ENCODE measurements around the gene LEMD1.

LEMD1 gene

DNA sequence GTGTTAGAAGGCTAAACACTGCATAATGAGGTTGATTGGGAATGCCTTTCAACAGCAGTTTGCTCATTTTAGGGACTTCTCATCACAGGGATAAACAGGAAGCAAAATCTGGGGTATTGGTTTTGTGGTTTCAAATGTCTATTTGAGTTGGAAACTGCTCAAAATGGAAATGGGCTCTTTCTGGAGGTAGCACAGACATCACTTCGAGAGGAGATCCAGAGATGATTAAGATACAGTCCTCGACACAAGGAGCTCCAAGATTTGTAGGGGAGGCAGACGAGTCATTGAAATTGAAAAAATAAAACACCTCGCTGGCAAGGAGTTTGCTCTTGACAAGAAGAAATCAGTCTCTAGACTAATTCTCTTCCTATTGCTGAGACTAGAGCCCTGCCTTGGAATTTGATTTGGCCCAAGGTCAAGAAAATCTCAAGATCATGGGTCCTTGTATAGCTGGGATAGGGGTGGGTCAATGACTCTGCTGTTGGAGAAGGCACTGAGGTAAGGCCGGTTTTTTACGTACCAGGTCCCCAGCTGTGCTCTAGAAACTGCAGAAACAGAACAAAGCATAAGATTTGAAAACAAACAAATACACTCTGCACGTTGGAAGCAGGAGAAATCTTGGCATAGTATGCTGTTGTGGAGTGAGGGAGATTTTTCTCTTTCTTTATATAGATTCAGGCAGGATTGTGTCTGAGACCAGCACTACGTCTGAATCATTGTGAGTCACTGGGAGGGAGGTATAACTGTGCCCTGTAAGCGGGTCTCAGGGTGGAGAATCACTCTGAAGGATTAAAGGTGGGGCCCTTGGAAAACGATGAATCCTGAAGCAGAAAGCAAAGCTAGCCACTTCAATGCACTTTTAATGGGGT is 47.4 kb downstream of the LEMD1 start:
- DNase-seq (ENCODE audit: low read depth in 1 of 2, low spot score in 1 of 2), result no peak
- Histone ChIP-seq H3K27me3 (ENCODE audit: insufficient read depth, poor library complexity, severe bottlenecking) (peaks cover 17% of the 10 kb centered on the region), H3K27ac (replicated peaks) (no peak overlapping the region), H3K4me3 (replicated peaks; ENCODE audit: insufficient read depth, low read length) (no peak overlapping the region)
- no peak for TF ChIP-seq POLR2AphosphoS5 (IDR thresholded peaks at IDR 0.05; ENCODE audit: low read depth)
- TF ChIP-seq, protein P1, sequence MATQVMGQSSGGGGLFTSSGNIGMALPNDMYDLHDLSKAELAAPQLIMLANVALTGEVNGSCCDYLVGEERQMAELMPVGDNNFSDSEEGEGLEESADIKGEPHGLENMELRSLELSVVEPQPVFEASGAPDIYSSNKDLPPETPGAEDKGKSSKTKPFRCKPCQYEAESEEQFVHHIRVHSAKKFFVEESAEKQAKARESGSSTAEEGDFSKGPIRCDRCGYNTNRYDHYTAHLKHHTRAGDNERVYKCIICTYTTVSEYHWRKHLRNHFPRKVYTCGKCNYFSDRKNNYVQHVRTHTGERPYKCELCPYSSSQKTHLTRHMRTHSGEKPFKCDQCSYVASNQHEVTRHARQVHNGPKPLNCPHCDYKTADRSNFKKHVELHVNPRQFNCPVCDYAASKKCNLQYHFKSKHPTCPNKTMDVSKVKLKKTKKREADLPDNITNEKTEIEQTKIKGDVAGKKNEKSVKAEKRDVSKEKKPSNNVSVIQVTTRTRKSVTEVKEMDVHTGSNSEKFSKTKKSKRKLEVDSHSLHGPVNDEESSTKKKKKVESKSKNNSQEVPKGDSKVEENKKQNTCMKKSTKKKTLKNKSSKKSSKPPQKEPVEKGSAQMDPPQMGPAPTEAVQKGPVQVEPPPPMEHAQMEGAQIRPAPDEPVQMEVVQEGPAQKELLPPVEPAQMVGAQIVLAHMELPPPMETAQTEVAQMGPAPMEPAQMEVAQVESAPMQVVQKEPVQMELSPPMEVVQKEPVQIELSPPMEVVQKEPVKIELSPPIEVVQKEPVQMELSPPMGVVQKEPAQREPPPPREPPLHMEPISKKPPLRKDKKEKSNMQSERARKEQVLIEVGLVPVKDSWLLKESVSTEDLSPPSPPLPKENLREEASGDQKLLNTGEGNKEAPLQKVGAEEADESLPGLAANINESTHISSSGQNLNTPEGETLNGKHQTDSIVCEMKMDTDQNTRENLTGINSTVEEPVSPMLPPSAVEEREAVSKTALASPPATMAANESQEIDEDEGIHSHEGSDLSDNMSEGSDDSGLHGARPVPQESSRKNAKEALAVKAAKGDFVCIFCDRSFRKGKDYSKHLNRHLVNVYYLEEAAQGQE (IDR thresholded peaks at IDR 0.05; ENCODE audit: insufficient replicate concordance, low read depth), result no peak
- TF ChIP-seq GABPA (IDR thresholded peaks at IDR 0.05; ENCODE audit: low read depth), result no peak
- TF ChIP-seq, protein P2, sequence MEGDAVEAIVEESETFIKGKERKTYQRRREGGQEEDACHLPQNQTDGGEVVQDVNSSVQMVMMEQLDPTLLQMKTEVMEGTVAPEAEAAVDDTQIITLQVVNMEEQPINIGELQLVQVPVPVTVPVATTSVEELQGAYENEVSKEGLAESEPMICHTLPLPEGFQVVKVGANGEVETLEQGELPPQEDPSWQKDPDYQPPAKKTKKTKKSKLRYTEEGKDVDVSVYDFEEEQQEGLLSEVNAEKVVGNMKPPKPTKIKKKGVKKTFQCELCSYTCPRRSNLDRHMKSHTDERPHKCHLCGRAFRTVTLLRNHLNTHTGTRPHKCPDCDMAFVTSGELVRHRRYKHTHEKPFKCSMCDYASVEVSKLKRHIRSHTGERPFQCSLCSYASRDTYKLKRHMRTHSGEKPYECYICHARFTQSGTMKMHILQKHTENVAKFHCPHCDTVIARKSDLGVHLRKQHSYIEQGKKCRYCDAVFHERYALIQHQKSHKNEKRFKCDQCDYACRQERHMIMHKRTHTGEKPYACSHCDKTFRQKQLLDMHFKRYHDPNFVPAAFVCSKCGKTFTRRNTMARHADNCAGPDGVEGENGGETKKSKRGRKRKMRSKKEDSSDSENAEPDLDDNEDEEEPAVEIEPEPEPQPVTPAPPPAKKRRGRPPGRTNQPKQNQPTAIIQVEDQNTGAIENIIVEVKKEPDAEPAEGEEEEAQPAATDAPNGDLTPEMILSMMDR (IDR thresholded peaks at IDR 0.05; ENCODE audit: insufficient read depth, low read length), result no peak
- no peak for TF ChIP-seq SPI1 (IDR thresholded peaks at IDR 0.05; ENCODE audit: borderline replicate concordance, low read depth)

DNA sequence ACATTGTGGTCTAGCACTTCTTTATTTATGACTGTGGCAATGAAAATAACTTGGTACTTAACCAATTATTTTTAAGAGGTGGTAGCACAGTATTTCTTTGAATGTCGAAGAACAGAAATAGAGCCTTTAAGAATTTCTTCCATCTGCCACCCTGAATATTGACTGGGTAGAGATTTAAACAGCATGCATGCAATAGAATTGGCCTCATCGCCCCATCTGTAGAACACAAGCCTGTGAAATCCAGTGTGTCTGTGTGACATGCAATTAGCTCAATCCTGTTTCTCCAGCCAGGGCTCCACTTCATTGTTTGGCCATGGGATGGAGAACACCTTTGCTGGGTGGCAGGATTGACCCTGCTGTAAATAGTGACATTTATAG is 48.1 kb downstream of the LEMD1 start:
- DNase-seq (ENCODE audit: low read depth in 1 of 2, low spot score in 1 of 2), result no peak
- TF ChIP-seq SPI1 (IDR thresholded peaks at IDR 0.05; ENCODE audit: borderline replicate concordance, low read depth), result no peak
- TF ChIP-seq, protein P2 (IDR thresholded peaks at IDR 0.05; ENCODE audit: insufficient read depth, low read length), result no peak
- TF ChIP-seq GABPA (IDR thresholded peaks at IDR 0.05; ENCODE audit: low read depth), result no peak
- TF ChIP-seq POLR2AphosphoS5 (IDR thresholded peaks at IDR 0.05; ENCODE audit: low read depth), result no peak
- TF ChIP-seq, protein P1 (IDR thresholded peaks at IDR 0.05; ENCODE audit: insufficient replicate concordance, low read depth), result no peak
- no peak overlapping the region for H3K4me3 ChIP-seq (replicated peaks; ENCODE audit: insufficient read depth, low read length)
- no peak overlapping the region for H3K27ac ChIP-seq (replicated peaks)
- peaks cover 17% of the 10 kb centered on the region for H3K27me3 ChIP-seq (ENCODE audit: insufficient read depth, poor library complexity, severe bottlenecking)

DNA sequence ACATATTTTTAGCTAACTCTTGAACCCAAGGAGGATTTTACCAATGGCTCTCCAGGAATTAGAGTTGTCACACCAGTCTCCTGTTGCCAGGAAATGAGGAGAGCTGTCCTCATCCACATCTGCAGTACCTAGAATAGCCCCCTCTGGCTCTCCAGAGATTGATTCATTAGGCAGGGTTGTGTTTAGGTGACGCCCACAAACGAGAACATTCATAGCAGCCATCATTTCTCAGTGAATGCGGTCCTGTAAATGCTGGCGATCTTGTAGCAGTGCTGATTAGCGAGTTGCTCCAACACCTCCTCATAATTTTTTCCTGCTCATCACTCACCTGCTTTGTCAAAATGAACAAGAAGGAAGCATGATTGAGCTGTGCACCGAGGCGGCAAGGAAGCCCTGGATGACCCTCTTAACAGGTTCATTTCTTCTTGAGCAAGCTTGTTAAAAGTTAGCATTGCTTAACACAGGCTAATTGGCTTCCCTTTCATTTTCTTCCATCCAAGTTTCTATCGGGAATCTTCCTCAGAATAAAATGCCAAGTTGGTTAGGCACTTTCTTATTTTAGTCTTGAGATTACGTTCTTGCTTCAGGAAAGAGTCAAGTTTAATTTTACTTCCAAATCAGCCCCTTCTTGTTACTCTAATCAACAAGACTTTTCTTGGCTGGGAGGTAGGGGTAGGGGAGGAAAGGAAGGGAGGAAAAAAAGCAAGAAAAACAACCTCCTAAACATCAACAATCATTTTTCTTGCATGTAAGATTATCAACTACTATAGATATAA is 48.6 kb downstream of the LEMD1 start:
- H3K4me3 ChIP-seq (replicated peaks; ENCODE audit: insufficient read depth, low read length), result no peak overlapping the region
- TF ChIP-seq GABPA (IDR thresholded peaks at IDR 0.05; ENCODE audit: low read depth) (no peak), SPI1 (IDR thresholded peaks at IDR 0.05; ENCODE audit: borderline replicate concordance, low read depth) (no peak), POLR2AphosphoS5 (IDR thresholded peaks at IDR 0.05; ENCODE audit: low read depth) (no peak)
- TF ChIP-seq, protein P1 (IDR thresholded peaks at IDR 0.05; ENCODE audit: insufficient replicate concordance, low read depth), result no peak
- TF ChIP-seq, protein P2 (IDR thresholded peaks at IDR 0.05; ENCODE audit: insufficient read depth, low read length), result no peak
- H3K27ac ChIP-seq (replicated peaks), result no peak overlapping the region
- H3K27me3 ChIP-seq (ENCODE audit: insufficient read depth, poor library complexity, severe bottlenecking), result peaks cover 12% of the 10 kb centered on the region
- DNase-seq (ENCODE audit: low read depth in 1 of 2, low spot score in 1 of 2), result no peak

Data from HL-60 (cell line).